GM23338 (cell line): Measurements from ENCODE around the gene LXN. TPM values are rescaled to one million over a fixed set of nuclear protein-coding genes. Genes with fewer than 3 reads are reported as not detected.

ENCODE experiments used
- ATAC-seq: fragments of 200-7000 bp; cut with Tn5 transposase; 3 replicates; pipeline ENCODE4 v1.9.1; 2020
- DNase-seq: peaks from one replicate; pipeline ENCODE4 v3.0.0-alpha.2; 2015; ENCODE audit warnings: low spot score
- H2AFZ ChIP-seq: fragments of 200-600 bp; sonication (generic); 2 replicates; pipeline ENCODE4 v1.8.0; 2016; ENCODE audit warnings: antibody characterized with exemption, mild to moderate bottlenecking, moderate library complexity
- H3F3A ChIP-seq: fragments of 200-600 bp; sonication (generic); replicated peaks from 2 replicates; pipeline ENCODE4 v1.8.0; 2017; ENCODE audit warnings: antibody characterized with exemption, mixed run types, low read depth
- H3K27ac ChIP-seq: fragments of 200-600 bp; sonication (generic); 2 replicates; pipeline ENCODE4 v1.6.1; 2016; ENCODE audit warnings: low read depth
- H3K27me3 ChIP-seq: fragments of 200-600 bp; sonication (generic); 2 replicates; pipeline ENCODE4 v1.8.0; 2016; ENCODE audit warnings: mild to moderate bottlenecking, mixed run types, moderate library complexity; ENCODE audit not compliant: insufficient read depth
- H3K36me3 ChIP-seq: fragments of 200-600 bp; sonication (generic); 2 replicates; pipeline ENCODE4 v1.8.0; 2016; ENCODE audit warnings: mild to moderate bottlenecking; ENCODE audit not compliant: insufficient read depth
- H3K4me1 ChIP-seq: fragments of 200-600 bp; sonication (generic); 2 replicates; pipeline ENCODE4 v1.8.0; 2016; ENCODE audit warnings: mild to moderate bottlenecking, moderate library complexity; ENCODE audit not compliant: insufficient read depth
- H3K4me2 ChIP-seq: fragments of 200-600 bp; sonication (generic); 2 replicates; pipeline ENCODE4 v1.7.1; 2017; ENCODE audit warnings: mixed run types
- H3K4me3 ChIP-seq: fragments of 200-600 bp; sonication (generic); 2 replicates; pipeline ENCODE4 v1.6.1; 2016; ENCODE audit warnings: mixed run types
- H3K79me2 ChIP-seq: fragments of 200-600 bp; sonication (generic); replicated peaks from 2 replicates; pipeline ENCODE4 v1.8.0; 2017; ENCODE audit warnings: mild to moderate bottlenecking; ENCODE audit not compliant: insufficient read depth
- H3K9me2 ChIP-seq: fragments of 200-600 bp; sonication (generic); 2 replicates; pipeline ENCODE4 v1.8.0; 2017; ENCODE audit not compliant: insufficient read depth
- H4K20me1 ChIP-seq: fragments of 200-600 bp; sonication (generic); replicated peaks from 2 replicates; pipeline ENCODE4 v1.8.0; 2017; ENCODE audit warnings: mild to moderate bottlenecking; ENCODE audit not compliant: insufficient read depth
- H3K27ac Mint-ChIP-seq: 2 replicates; pipeline ENCODE4 v1.8.0; 2020; ENCODE audit warnings: inconsistent platforms, mild to moderate bottlenecking, moderate library complexity, mixed read lengths
- H3K27me3 Mint-ChIP-seq: 3 replicates; pipeline ENCODE4 v1.8.0; 2022; ENCODE audit warnings: low read depth, mild to moderate bottlenecking, moderate library complexity, mixed read lengths, inconsistent platforms; ENCODE audit not compliant: insufficient read depth, poor library complexity
- H3K36me3 Mint-ChIP-seq: 3 replicates; pipeline ENCODE4 v1.8.0; 2021; ENCODE audit warnings: low read depth, mild to moderate bottlenecking, inconsistent platforms, moderate library complexity, mixed read lengths
- H3K4me1 Mint-ChIP-seq: 3 replicates; pipeline ENCODE4 v1.8.0; 2020; ENCODE audit warnings: mild to moderate bottlenecking, inconsistent platforms, mixed read lengths
- H3K4me3 Mint-ChIP-seq: 3 replicates; pipeline ENCODE4 v1.8.0; 2021; ENCODE audit warnings: moderate library complexity, mild to moderate bottlenecking, inconsistent platforms, mixed read lengths
- H3K9me3 Mint-ChIP-seq: 3 replicates; pipeline ENCODE4 v1.8.0; 2020; ENCODE audit warnings: moderate library complexity, mild to moderate bottlenecking, inconsistent platforms, mixed read lengths
- EZH2phosphoT487 ChIP-seq: fragments of 200-600 bp; sonication (generic); IDR thresholded peaks from one replicate; pipeline ENCODE4 v1.8.1; 2018; ENCODE audit warnings: antibody characterized with exemption; ENCODE audit not compliant: unreplicated experiment
- JUNB ChIP-seq: IDR thresholded peaks from one replicate; pipeline ENCODE4 v1.6.1; 2016; ENCODE audit warnings: antibody characterized with exemption; ENCODE audit not compliant: unreplicated experiment
- POLR2AphosphoS5 ChIP-seq: IDR thresholded peaks from 2 replicates; pipeline ENCODE4 v1.6.1; 2016; ENCODE audit warnings: antibody characterized with exemption, low read depth
- STAT1 ChIP-seq: IDR thresholded peaks from one replicate; pipeline ENCODE4 v1.6.1; 2016; ENCODE audit warnings: antibody characterized with exemption; ENCODE audit not compliant: unreplicated experiment
- ZNF114 ChIP-seq: fragments of 250-450 bp; sonication (Bioruptor Pico); IDR thresholded peaks from 2 replicates; pipeline ENCODE4 v1.5.0; 2020; ENCODE audit warnings: mild to moderate bottlenecking, moderate library complexity
- ZNF462 ChIP-seq: fragments of 250-450 bp; sonication (Bioruptor Pico); IDR thresholded peaks from 2 replicates; pipeline ENCODE4 v1.5.0; 2020; ENCODE audit warnings: mild to moderate bottlenecking, moderate library complexity
- polyA plus RNA-seq: library from polyadenylated mRNA; unstranded; fragments of >200 nt; fragmentation: Nextera tagmentation; extraction: Ambion mirVana; gene quantifications from 2 replicates; pipeline ENCODE4 v1.2.1, GENCODE V29; 2016
- total RNA-seq: library from RNA; depleted of rRNA; stranded (reverse); fragments of >200 nt; shearing (Covaris generic); gene quantifications from 2 replicates; pipeline ENCODE4 v1.2.3, GENCODE V29; 2014
- TF ChIP-seq, protein P1 (sequence below), 2 experiments: fragments of 200-600 bp in 1 of 2; sonication (generic) in 1 of 2; conservative IDR thresholded peaks; 2 replicates each; pipeline versions ENCODE4 v1.5.1 to v1.6.1; 2016 to 2017; ENCODE audit warnings: antibody characterized with exemption in 2 of 2, low read depth in 2 of 2, mild to moderate bottlenecking in 2 of 2, moderate library complexity in 1 of 2
- TF ChIP-seq, protein P2 (sequence below): IDR thresholded peaks from one replicate; pipeline ENCODE4 v1.6.1; 2018; ENCODE audit warnings: antibody characterized with exemption; ENCODE audit not compliant: unreplicated experiment

LXN gene
- total and polyA plus RNA-seq, 2 experiments from 2014 or later: 5.6 to 10.0 TPM

DNA sequence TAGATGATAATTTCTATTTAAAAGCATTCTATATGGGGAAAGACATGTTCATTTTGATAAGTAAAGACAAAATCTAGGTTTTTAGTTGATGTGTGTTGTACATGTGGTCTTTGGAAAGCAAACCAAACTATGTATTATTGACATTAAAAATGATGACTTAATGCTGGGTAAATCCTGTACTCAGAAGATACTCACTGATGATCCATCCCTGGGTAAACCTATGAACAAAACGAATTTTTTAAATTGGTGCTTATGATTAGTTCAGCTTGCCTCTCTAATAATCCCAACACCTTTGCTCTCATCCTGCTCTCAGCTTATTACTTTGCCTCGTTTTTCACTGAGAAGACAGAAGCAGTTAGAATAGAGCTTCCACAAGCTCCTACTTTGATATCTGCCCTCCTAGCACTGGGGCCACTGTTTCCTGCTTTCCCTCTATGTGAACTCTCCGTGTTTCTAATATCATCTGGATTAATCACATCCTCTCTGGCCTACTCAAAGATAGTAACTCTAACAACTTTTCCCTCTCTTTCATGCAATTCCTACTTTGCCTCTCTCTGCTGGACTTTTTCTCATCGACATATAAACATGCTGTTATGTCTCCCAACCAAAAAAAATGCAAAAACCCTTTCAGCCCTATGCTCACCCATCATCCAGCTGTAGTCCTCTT, 30.5 kb upstream of the LXN start:
- Histone ChIP-seq H3K4me3 (no peak overlapping the region), H3K27me3 (no peaks in the 10 kb centered on the region), H3K27ac (no peak overlapping the region), H3K79me2 (no peaks in the 10 kb centered on the region), H4K20me1 (no peaks in the 10 kb centered on the region; the same call in 1 of the 2 replicates), H3K4me2 (no peak overlapping the region), H3F3A (no peaks in the 10 kb centered on the region), H3K36me3 (no peaks in the 10 kb centered on the region), H2AFZ (no peak overlapping the region), H3K9me2 (no peaks in the 10 kb centered on the region), H3K4me1 (no peaks in the 10 kb centered on the region)
- TF ChIP-seq POLR2AphosphoS5: no peak
- DNase-seq (no peak), ATAC-seq (no peak)
- no peaks in the 10 kb centered on the region for H3K27me3 Mint-ChIP-seq
- no peaks in the 10 kb centered on the region for H3K4me1 Mint-ChIP-seq
- H3K27ac Mint-ChIP-seq: no peak overlapping the region; the same call in 1 of the 2 replicates
- no peak overlapping the region for H3K4me3 Mint-ChIP-seq
- no peaks in the 10 kb centered on the region for H3K9me3 Mint-ChIP-seq
- H3K36me3 Mint-ChIP-seq: no peaks in the 10 kb centered on the region

DNA sequence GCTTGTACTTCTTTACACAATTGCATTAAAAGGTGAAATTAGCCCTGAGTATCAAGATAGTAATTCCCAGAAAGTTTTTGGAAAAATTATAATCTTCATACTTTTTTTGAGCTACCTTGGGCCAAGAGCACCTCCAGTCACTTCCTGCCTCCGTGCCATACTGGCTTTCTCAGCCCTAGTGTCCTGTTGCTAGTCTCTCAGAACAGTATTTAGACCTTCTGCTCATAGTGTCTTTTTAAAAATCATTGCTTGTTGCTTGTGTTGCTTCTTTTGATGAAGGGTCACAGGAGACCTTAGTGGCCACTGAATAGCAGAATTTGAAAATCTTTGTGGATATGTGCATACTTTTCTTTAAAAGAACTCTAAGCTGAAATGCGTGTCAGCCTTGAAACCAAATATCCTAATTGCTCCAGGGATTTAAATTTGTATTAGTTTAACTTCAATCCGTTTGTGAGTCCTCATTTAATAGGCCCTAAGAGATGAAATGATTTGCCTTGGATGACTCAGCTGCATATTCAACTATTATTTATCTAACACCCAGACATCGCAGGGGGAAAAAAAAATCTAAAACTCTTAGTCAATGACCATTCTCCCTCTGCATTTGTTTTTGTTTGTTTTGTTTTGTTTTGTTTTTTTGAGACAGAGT, 29.1 kb upstream of the LXN start:
- Histone ChIP-seq H3K27ac (no peak overlapping the region), H2AFZ (no peak overlapping the region), H3K4me2 (no peak overlapping the region)

More for the DNA sequence above, 29.1 kb upstream of the LXN start:
- Mint-ChIP-seq H3K27me3 (no peaks in the 10 kb centered on the region), H3K36me3 (no peaks in the 10 kb centered on the region), H3K4me3 (no peak overlapping the region), H3K9me3 (no peaks in the 10 kb centered on the region), H3K27ac (peak overlapping the region; percentile 71), H3K4me1 (no peaks in the 10 kb centered on the region)
- DNase-seq (no peak), ATAC-seq (no peak)
- TF ChIP-seq ZNF114 (CRISPR knock-in tag) (no peak), ZNF462 (CRISPR knock-in tag) (no peak), EZH2phosphoT487 (no peak), JUNB (no peak), STAT1 (no peak)
- TF ChIP-seq, protein P1, sequence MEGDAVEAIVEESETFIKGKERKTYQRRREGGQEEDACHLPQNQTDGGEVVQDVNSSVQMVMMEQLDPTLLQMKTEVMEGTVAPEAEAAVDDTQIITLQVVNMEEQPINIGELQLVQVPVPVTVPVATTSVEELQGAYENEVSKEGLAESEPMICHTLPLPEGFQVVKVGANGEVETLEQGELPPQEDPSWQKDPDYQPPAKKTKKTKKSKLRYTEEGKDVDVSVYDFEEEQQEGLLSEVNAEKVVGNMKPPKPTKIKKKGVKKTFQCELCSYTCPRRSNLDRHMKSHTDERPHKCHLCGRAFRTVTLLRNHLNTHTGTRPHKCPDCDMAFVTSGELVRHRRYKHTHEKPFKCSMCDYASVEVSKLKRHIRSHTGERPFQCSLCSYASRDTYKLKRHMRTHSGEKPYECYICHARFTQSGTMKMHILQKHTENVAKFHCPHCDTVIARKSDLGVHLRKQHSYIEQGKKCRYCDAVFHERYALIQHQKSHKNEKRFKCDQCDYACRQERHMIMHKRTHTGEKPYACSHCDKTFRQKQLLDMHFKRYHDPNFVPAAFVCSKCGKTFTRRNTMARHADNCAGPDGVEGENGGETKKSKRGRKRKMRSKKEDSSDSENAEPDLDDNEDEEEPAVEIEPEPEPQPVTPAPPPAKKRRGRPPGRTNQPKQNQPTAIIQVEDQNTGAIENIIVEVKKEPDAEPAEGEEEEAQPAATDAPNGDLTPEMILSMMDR (conservative IDR thresholded peaks at IDR 0.05; ENCODE audit: low read depth in 2 of 2): no peak
- TF ChIP-seq, protein P2, sequence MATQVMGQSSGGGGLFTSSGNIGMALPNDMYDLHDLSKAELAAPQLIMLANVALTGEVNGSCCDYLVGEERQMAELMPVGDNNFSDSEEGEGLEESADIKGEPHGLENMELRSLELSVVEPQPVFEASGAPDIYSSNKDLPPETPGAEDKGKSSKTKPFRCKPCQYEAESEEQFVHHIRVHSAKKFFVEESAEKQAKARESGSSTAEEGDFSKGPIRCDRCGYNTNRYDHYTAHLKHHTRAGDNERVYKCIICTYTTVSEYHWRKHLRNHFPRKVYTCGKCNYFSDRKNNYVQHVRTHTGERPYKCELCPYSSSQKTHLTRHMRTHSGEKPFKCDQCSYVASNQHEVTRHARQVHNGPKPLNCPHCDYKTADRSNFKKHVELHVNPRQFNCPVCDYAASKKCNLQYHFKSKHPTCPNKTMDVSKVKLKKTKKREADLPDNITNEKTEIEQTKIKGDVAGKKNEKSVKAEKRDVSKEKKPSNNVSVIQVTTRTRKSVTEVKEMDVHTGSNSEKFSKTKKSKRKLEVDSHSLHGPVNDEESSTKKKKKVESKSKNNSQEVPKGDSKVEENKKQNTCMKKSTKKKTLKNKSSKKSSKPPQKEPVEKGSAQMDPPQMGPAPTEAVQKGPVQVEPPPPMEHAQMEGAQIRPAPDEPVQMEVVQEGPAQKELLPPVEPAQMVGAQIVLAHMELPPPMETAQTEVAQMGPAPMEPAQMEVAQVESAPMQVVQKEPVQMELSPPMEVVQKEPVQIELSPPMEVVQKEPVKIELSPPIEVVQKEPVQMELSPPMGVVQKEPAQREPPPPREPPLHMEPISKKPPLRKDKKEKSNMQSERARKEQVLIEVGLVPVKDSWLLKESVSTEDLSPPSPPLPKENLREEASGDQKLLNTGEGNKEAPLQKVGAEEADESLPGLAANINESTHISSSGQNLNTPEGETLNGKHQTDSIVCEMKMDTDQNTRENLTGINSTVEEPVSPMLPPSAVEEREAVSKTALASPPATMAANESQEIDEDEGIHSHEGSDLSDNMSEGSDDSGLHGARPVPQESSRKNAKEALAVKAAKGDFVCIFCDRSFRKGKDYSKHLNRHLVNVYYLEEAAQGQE: no peak
- Histone ChIP-seq H3F3A (no peaks in the 10 kb centered on the region), H3K79me2 (no peaks in the 10 kb centered on the region), H3K36me3 (no peaks in the 10 kb centered on the region), H4K20me1 (no peaks in the 10 kb centered on the region; the same call in 1 of the 2 replicates), H3K9me2 (no peaks in the 10 kb centered on the region), H3K4me3 (no peak overlapping the region), H3K4me1 (no peaks in the 10 kb centered on the region), H3K27me3 (no peaks in the 10 kb centered on the region)
